ENCODE results near the gene LCN15.

- TF ChIP-seq, protein P1, sequence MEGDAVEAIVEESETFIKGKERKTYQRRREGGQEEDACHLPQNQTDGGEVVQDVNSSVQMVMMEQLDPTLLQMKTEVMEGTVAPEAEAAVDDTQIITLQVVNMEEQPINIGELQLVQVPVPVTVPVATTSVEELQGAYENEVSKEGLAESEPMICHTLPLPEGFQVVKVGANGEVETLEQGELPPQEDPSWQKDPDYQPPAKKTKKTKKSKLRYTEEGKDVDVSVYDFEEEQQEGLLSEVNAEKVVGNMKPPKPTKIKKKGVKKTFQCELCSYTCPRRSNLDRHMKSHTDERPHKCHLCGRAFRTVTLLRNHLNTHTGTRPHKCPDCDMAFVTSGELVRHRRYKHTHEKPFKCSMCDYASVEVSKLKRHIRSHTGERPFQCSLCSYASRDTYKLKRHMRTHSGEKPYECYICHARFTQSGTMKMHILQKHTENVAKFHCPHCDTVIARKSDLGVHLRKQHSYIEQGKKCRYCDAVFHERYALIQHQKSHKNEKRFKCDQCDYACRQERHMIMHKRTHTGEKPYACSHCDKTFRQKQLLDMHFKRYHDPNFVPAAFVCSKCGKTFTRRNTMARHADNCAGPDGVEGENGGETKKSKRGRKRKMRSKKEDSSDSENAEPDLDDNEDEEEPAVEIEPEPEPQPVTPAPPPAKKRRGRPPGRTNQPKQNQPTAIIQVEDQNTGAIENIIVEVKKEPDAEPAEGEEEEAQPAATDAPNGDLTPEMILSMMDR (conservative IDR thresholded peaks at IDR 0.05; ENCODE audit: low read length): no peak
- no peak for TF ChIP-seq EZH2phosphoT487 (IDR thresholded peaks at IDR 0.05; ENCODE audit: borderline replicate concordance, low read depth, low read length)
Observed at GRCh38 chr9:136784997-136785361, 20.7 kb upstream of the LCN15 start.

Data from OCI-LY7 (cell line).